ENCODE data around the gene MAP1A.
"Not testable (repeated sequence)": the region's sequence is repeated elsewhere in the genome, so short reads cannot be mapped to it uniquely, and the experiment has no call there.

DNA sequence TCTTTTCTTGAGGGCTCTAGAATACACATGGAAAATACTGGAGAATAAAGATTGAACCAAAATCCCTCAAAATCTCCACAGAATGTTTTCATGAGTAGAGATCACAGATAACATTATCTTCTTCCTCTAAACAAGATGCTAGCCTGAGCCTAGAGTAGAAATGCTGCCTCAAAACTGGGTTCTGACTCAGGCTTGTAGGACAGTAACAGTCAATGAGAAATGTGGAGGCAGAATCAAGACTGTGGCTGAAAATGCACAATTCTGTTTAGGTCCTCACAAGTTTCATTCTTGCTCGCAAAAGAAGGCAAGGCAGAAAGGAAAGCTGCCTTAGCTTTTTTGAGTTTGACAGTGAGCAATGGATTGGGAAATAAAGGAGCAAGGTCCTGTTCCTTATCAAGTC lies 57.2 kb downstream of the MAP1A start:
- TF ChIP-seq, protein P1, sequence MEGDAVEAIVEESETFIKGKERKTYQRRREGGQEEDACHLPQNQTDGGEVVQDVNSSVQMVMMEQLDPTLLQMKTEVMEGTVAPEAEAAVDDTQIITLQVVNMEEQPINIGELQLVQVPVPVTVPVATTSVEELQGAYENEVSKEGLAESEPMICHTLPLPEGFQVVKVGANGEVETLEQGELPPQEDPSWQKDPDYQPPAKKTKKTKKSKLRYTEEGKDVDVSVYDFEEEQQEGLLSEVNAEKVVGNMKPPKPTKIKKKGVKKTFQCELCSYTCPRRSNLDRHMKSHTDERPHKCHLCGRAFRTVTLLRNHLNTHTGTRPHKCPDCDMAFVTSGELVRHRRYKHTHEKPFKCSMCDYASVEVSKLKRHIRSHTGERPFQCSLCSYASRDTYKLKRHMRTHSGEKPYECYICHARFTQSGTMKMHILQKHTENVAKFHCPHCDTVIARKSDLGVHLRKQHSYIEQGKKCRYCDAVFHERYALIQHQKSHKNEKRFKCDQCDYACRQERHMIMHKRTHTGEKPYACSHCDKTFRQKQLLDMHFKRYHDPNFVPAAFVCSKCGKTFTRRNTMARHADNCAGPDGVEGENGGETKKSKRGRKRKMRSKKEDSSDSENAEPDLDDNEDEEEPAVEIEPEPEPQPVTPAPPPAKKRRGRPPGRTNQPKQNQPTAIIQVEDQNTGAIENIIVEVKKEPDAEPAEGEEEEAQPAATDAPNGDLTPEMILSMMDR (IDR thresholded peaks at IDR 0.05): not testable (repeated sequence)
- TF ChIP-seq POLR2A (IDR thresholded peaks at IDR 0.05): not testable (repeated sequence)
